OCI-LY7 (cell line): ENCODE measurements around the gene EYA3.

Experiments used
- CTCF ChIP-seq: fragments of 200-600 bp; sonication (generic); conservative IDR thresholded peaks from 2 replicates; pipeline ENCODE4 v1.5.1; 2014; ENCODE audit warnings: mild to moderate bottlenecking, antibody characterized with exemption, low read length, moderate library complexity, mixed read lengths
- EZH2phosphoT487 ChIP-seq: fragments of 200-600 bp; sonication (generic); IDR thresholded peaks from 2 replicates; pipeline ENCODE4 v1.6.1; 2018; ENCODE audit warnings: low read depth, borderline replicate concordance, mild to moderate bottlenecking, mixed run types, antibody characterized with exemption, low read length, moderate library complexity, mixed read lengths

- TF ChIP-seq CTCF = no peak
- no peak for TF ChIP-seq EZH2phosphoT487
Measured at GRCh38 chr1:28056129-28056925, 32.1 kb downstream of the EYA3 start.
